GM12874 (cell line): ENCODE data around the gene MRPL4.

Experiments used
- CTCF ChIP-seq: IDR thresholded peaks from 2 replicates; pipeline ENCODE4 v1.5.1; 2011; ENCODE audit warnings: low read depth, mild to moderate bottlenecking, control low read depth, low read length, moderate library complexity; ENCODE audit not compliant: insufficient read depth

The MRPL4 gene

DNA sequence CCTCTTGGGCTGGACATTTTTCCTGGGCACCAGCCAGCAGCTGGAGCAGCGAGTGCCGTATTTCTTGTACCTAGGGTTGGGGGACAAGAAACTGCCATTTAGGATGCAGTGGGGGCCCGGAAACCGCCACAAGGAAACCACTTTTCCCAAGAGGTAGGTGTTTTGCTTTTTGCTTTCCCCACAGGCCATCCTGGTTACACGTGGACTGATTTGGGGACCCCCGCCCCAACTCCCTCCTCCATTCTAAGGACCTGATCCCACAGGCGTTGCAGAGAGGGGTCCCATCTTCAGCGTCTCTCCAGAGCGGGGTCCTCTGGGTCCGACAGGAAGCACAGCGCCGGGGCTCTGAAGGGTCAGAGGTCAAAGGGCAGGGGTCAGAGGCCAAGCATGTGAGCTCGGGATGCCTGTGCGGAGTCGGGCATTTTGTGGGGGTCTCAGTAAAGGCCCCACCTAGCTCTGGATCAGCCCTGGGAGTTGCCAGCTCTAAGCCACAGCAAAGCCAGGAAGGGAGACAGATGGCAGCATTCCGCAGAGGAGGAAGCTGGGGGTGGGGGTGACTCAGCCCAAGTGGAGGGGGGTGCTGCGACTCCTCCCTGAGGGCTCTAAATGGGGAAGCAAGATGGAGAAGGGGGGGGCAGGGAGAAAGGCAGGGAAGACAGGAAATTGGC, 53.3 kb downstream of the MRPL4 start:
- TF ChIP-seq CTCF: no peak

- no peak for TF ChIP-seq CTCF
Observed at GRCh38 chr19:10306327-10306726, 54.3 kb downstream of the MRPL4 start.

DNA sequence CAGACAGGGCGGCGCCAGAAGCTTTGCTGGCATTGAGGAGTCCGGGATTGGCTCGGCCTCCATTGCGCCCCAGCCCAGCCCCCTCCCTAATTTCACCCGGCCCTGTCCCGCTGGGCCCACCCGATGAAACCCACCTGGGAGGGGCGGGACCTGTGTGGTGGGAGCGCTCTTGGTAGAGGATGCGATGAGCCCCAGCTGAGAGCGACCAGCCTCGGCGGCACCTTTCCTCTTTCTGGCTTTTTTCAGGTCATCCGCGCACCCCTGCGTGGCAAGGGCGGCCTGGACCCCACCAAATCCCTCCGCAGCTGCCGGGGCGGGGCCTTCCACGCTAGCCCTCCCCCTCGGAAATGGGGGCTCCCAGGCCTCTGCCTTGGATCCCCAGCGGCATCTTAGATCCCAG, 57.4 kb downstream of the MRPL4 start, which contains the start of gene ZGLP1:
TSS of gene ZGLP1 (minus strand) at position 393 of the 400 bp plus-strand sequence.
- no peak for TF ChIP-seq CTCF
